BJ (cell line): ENCODE measurements around the gene GSC2. TPM values are rescaled to one million over a fixed set of nuclear protein-coding genes. Genes with fewer than 3 reads are reported as not detected.

Experiments used
- CTCF ChIA-PET: fragments of 350-600 bp; formaldehyde crosslinking; extraction: SDS; loops from one replicate; lab custom pipeline; 2021; ENCODE audit warnings: antibody characterized with exemption, inconsistent platforms; lab: Yijun Ruan, JAX
- POLR2A ChIA-PET: fragments of 300-600 bp; sonication (Branson Sonifier 250); formaldehyde crosslinking; extraction: SDS; loops from one replicate; lab custom pipeline; 2021; ENCODE audit warnings: antibody characterized with exemption; lab: Charles Lee
- DNase-seq: peaks from one replicate; pipeline ENCODE4 v3.0.0-alpha.2; 2011; ENCODE audit warnings: low read depth
- H3K27me3 ChIP-seq: 2 replicates; pipeline ENCODE4 v1.6.0; 2011; ENCODE audit warnings: low read length; ENCODE audit not compliant: control insufficient read depth, insufficient read depth
- H3K36me3 ChIP-seq: 2 replicates; pipeline ENCODE4 v1.5.1; 2011; ENCODE audit warnings: low read length; ENCODE audit not compliant: control insufficient read depth, insufficient read depth
- H3K4me3 ChIP-seq: 2 replicates; pipeline ENCODE4 v1.5.1; 2011; ENCODE audit warnings: low read depth, mild to moderate bottlenecking, control low read depth, low read length
- polyA plus RNA-seq: library from polyadenylated mRNA; depleted of rRNA; stranded (reverse); fragments of >200 nt; gene quantifications from 2 replicates; pipeline ENCODE4 v1.2.3, GENCODE V29; 2011
- TF ChIP-seq, protein P1 (sequence below): IDR thresholded peaks from 2 replicates; pipeline ENCODE4 v1.5.1; 2011; ENCODE audit warnings: low read depth, mild to moderate bottlenecking, control low read depth, inconsistent platforms, low read length, moderate library complexity; ENCODE audit not compliant: insufficient read depth

The GSC2 gene
- polyA plus RNA-seq, 1 experiment = not detected

DNA sequence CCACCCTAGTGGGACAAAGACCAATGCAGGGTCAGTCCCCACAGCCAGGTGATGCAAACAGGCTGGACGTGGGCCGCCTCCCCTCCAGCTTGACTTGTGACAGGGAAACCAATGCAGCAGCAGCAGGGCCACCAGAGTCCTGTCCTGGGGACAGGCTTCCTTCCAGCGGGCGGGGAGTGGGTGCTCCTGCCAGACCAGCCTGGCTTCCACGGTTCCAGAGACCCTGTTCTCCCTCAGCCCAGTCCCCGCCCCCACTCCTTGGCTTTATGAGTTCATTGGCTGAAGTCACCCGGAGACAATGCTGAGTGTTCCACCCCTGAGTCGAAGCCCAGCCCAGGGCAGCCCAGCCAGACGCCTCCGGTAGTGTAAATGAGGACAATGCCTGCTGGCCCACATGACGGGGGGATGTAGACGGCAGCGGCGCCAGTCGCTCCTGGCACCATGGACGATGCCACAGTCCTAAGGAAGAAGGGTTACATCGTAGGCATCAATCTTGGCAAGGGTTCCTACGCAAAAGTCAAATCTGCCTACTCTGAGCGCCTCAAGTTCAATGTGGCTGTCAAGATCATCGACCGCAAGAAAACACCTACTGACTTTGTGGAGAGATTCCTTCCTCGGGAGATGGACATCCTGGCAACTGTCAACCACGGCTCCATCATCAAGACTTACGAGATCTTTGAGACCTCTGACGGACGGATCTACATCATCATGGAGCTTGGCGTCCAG is 19.0 kb downstream of the GSC2 start, which contains the start of gene TSSK2:
TSSK2 (plus strand) TSS at position 350 of the 726 bp plus-strand sequence; CDS start at position 442, 92 bp downstream.
- DNase-seq = no peak
- TF ChIP-seq, protein P1, sequence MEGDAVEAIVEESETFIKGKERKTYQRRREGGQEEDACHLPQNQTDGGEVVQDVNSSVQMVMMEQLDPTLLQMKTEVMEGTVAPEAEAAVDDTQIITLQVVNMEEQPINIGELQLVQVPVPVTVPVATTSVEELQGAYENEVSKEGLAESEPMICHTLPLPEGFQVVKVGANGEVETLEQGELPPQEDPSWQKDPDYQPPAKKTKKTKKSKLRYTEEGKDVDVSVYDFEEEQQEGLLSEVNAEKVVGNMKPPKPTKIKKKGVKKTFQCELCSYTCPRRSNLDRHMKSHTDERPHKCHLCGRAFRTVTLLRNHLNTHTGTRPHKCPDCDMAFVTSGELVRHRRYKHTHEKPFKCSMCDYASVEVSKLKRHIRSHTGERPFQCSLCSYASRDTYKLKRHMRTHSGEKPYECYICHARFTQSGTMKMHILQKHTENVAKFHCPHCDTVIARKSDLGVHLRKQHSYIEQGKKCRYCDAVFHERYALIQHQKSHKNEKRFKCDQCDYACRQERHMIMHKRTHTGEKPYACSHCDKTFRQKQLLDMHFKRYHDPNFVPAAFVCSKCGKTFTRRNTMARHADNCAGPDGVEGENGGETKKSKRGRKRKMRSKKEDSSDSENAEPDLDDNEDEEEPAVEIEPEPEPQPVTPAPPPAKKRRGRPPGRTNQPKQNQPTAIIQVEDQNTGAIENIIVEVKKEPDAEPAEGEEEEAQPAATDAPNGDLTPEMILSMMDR = no peak
- Histone ChIP-seq H3K4me3 (no peak within 1 kb of the TSS), H3K27me3 (no peaks in the 10 kb centered on the region), H3K36me3 (peaks cover 14% of the 10 kb centered on the region)
- POLR2A ChIA-PET = no interaction called here
- CTCF ChIA-PET = interaction anchor here (3.5 kb wide), 1 partner anchor 13 kb away, joined by 16 read pairs; the partner anchor contains the start of gene ESS2

DNA sequence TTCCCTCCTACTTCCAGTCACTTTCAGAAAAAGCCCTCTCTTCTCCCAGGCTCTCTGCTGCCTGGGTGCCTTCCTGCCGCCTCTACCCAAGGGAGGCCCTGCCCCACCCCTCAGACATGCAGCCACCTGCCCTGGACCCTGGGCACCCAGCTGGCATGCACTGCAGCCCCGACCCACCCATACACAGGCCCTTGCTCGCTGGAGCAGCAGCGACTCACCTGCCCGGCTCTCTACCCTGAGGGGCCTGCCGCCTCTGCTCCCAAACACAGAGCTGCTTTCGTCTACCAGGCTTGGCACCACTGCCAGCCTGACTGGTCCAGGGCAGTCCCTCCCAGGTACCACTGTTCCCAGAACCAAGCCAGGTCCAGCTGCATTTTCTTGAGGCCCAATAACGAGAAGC is 20.2 kb downstream of the GSC2 start:
- H3K4me3 ChIP-seq = no peak overlapping the region
- POLR2A ChIA-PET = no interaction called here
- CTCF ChIA-PET = interaction anchor here (0.6 to 3.5 kb wide), 2 partner anchors 15 to 23 kb away, joined by 4 to 16 read pairs; partner anchors contain the start of gene ESS2
- TF ChIP-seq, protein P1 = no peak
- H3K27me3 ChIP-seq = no peaks in the 10 kb centered on the region; the same call in 1 of the 2 replicates
- no peak for DNase-seq
- H3K36me3 ChIP-seq = peaks cover 11% of the 10 kb centered on the region

DNA sequence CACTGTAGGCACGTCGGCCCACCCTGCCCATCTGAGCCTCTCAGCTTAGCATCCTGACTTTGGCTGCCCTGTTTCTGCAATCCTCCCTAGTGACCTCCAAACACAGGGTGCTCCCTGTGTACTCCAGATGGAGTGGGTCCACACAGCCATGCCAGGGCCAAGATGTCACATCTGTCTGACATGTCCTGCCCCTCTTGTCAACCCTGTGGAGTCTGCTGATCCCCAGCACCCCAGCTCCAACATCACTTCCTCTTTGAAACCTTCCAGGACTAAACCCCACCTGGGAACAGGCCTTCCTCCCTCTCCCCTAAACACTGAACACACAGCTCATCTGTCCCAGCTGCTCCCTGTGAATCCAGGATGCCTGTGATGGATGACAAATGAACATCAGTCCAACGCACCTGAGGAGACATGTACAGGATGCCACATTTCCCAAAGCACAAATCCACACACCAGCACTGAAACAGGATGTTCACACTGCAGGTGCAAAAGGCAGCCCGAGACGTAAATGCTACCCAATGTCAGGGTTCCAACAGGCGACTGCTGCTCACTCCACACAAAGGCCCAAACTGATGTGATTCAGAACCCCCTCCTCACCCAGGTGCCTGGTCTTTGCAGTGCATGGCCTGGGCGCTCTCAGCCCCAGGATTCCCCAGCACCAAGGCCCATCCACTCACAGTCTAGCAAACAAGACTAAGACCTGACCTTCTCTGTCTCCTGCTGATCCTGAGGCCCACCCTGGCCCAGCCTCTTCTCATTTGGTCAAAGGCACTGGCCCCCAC is 21.0 kb downstream of the GSC2 start:
- peaks cover 8% of the 10 kb centered on the region for H3K36me3 ChIP-seq
- no peaks in the 10 kb centered on the region; the same call in 1 of the 2 replicates for H3K27me3 ChIP-seq
- no peak overlapping the region for H3K4me3 ChIP-seq
- DNase-seq = no peak
- TF ChIP-seq, protein P1 = no peak
- POLR2A ChIA-PET = no interaction called here
- CTCF ChIA-PET = no interaction called here

DNA sequence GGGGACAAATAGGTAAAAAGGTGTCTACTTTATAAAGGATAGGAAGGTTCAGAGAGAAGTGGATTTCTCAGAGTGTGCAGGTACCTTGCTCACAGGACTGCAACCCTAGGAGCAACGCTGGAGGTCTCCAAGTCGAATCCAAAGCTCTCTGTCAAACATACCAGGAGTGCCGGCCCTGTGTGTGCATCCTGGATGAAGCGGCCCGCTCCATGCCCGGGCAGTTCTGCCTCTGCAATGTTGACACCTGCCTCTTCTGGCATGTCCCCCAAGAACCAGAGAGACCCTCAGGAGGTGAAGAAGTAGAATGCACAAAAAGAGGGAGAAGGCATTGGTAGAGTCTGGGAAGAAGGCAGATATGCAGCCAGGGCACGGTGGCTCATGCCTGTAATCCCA is 22.1 kb downstream of the GSC2 start:
- TF ChIP-seq, protein P1 = no peak
- Histone ChIP-seq H3K36me3 (peaks cover 2% of the 10 kb centered on the region), H3K4me3 (no peak overlapping the region), H3K27me3 (no peaks in the 10 kb centered on the region; the same call in 1 of the 2 replicates)
- ChIA-PET CTCF (interaction anchor here (1.0 kb wide), 1 partner anchor 13 kb away, joined by 3 read pairs; no protein-coding TSS in a partner anchor), POLR2A (no interaction called here)
- DNase-seq = no peak
